GM19099 (cell line): ENCODE results near the gene CPXM2.

ENCODE experiments used
- POLR2A ChIP-seq: IDR thresholded peaks from 3 replicates; pipeline ENCODE4 v1.6.1; 2011; ENCODE audit warnings: low read depth; ENCODE audit not compliant: insufficient read length; ENCODE audit errors: extremely low read depth

CPXM2 gene

GRCh38 chr10:123704076-123704475, 187.5 kb downstream of the CPXM2 start:
- TF ChIP-seq POLR2A = no peak

GRCh38 chr10:123703195-123703790, 188.3 kb downstream of the CPXM2 start:
- TF ChIP-seq POLR2A = no peak
